SK-N-SH (cell line): ENCODE measurements around the gene THAP2. TPM values are rescaled to one million over a fixed set of nuclear protein-coding genes. Genes with fewer than 3 reads are reported as not detected.

Source experiments
- CTCF ChIA-PET: fragments of 300-600, 350-600 bp; formaldehyde crosslinking; extraction: SDS; loops from one replicate; lab custom pipeline; 2021; lab: Yijun Ruan, JAX
- POLR2A ChIA-PET: fragments of 350-600 bp; sonication (Branson Sonifier 250); formaldehyde crosslinking; extraction: SDS; loops from one replicate; lab custom pipeline; 2020; ENCODE audit warnings: antibody characterized with exemption, inconsistent platforms; lab: Yijun Ruan, JAX
- DNase-seq: peaks from one replicate; pipeline ENCODE4 v3.0.0; 2012
- H2AFZ ChIP-seq: fragments of 200-600 bp; sonication (generic); 2 replicates; pipeline ENCODE4 v1.8.1; 2016; ENCODE audit warnings: antibody characterized with exemption, mild to moderate bottlenecking, low read depth
- H3F3A ChIP-seq: fragments of 200-600 bp; sonication (generic); replicated peaks from 2 replicates; pipeline ENCODE3; 2016; ENCODE audit warnings: antibody characterized with exemption, mild to moderate bottlenecking; ENCODE audit not compliant: insufficient read depth
- H3K27ac ChIP-seq, 2 experiments: fragments of 200-500 bp in 1 of 2; fragments of 200-600 bp in 1 of 2; sonication (Bioruptor generic) in 1 of 2; sonication (generic), shearing (Covaris generic) in 1 of 2; 2 replicates each; pipeline versions ENCODE4 v1.5.1 to v1.6.1; 2014 to 2016; ENCODE audit warnings: low read depth in 2 of 2, inconsistent platforms in 1 of 2, low read length in 1 of 2, mild to moderate bottlenecking in 1 of 2, mixed read lengths in 1 of 2
- H3K27me3 ChIP-seq: fragments of 200-600 bp; sonication (generic), shearing (Covaris generic); 2 replicates; pipeline ENCODE4 v1.6.1; 2016; ENCODE audit warnings: mixed run types; ENCODE audit not compliant: insufficient read depth
- H3K36me3 ChIP-seq, 2 experiments: fragments of 200-500 bp in 1 of 2; fragments of 200-600 bp in 1 of 2; sonication (Bioruptor generic) in 1 of 2; sonication (generic) in 1 of 2; replicated peaks in 1 of 2; 2 replicates each; pipeline versions ENCODE3 to v1.5.1; 2014 to 2016; ENCODE audit warnings: low read length in 1 of 2, mild to moderate bottlenecking in 1 of 2; ENCODE audit not compliant: insufficient read depth in 2 of 2, control insufficient read depth in 1 of 2
- H3K4me1 ChIP-seq, 2 experiments: fragments of 200-500 bp in 1 of 2; fragments of 200-600 bp in 1 of 2; sonication (Bioruptor generic) in 1 of 2; sonication (generic), shearing (Covaris generic) in 1 of 2; 2 replicates each; pipeline versions ENCODE4 v1.5.1 to v1.6.1; 2014 to 2016; ENCODE audit warnings: low read depth in 1 of 2, low read length in 1 of 2, mixed run types in 1 of 2; ENCODE audit not compliant: insufficient read depth in 2 of 2, control insufficient read depth in 1 of 2
- H3K4me2 ChIP-seq: fragments of 200-600 bp; sonication (generic), shearing (Covaris generic); 2 replicates; pipeline ENCODE4 v1.6.1; 2017; ENCODE audit warnings: mixed run types
- H3K4me3 ChIP-seq, 2 experiments: fragments of 200-500 bp in 1 of 2; fragments of 200-600 bp in 1 of 2; sonication (Bioruptor generic) in 1 of 2; sonication (generic), shearing (Covaris generic) in 1 of 2; 2 replicates each; pipeline versions ENCODE4 v1.5.1 to v1.8.1; 2014 to 2016; ENCODE audit warnings: low read depth in 2 of 2, inconsistent platforms in 1 of 2, low read length in 1 of 2, mild to moderate bottlenecking in 1 of 2, mixed read lengths in 1 of 2, moderate library complexity in 1 of 2
- H3K79me2 ChIP-seq: fragments of 200-600 bp; sonication (generic); 2 replicates; pipeline ENCODE4 v1.8.1; 2017; ENCODE audit warnings: mild to moderate bottlenecking; ENCODE audit not compliant: insufficient read depth
- H3K9ac ChIP-seq: fragments of 200-600 bp; sonication (generic); 2 replicates; pipeline ENCODE4 v1.6.1; 2017; ENCODE audit warnings: mixed run types
- H3K9me2 ChIP-seq: fragments of 200-600 bp; sonication (generic); 2 replicates; pipeline ENCODE4 v1.6.1; 2017; ENCODE audit warnings: mixed run types
- H3K9me3 ChIP-seq: fragments of 200-600 bp; sonication (generic); 2 replicates; pipeline ENCODE4 v1.6.1; 2017; ENCODE audit warnings: mixed run types, mild to moderate bottlenecking, moderate library complexity
- H4K20me1 ChIP-seq: fragments of 200-600 bp; sonication (generic); 2 replicates; pipeline ENCODE4 v1.6.1; 2017; ENCODE audit warnings: mild to moderate bottlenecking, mixed run types; ENCODE audit not compliant: insufficient read depth
- FOXJ3 ChIP-seq: sonication (generic); formaldehyde crosslinking; IDR thresholded peaks from 2 replicates; pipeline ENCODE4 v1.5.1; 2020; ENCODE audit warnings: mild to moderate bottlenecking, missing genetic modification reagents
- GABPA ChIP-seq: IDR thresholded peaks from 2 replicates; pipeline ENCODE4 v1.4.0; 2012; ENCODE audit warnings: low read depth, mild to moderate bottlenecking
- GATA2 ChIP-seq: sonication (generic); formaldehyde crosslinking; IDR thresholded peaks from 2 replicates; pipeline ENCODE4 v1.5.0; 2020; ENCODE audit warnings: mild to moderate bottlenecking, missing genetic modification reagents
- MXI1 ChIP-seq: IDR thresholded peaks from 2 replicates; pipeline ENCODE4 v1.6.1; 2012; ENCODE audit warnings: mild to moderate bottlenecking, low read depth, low read length, improper control_type of control experiment
- POLR2AphosphoS5 ChIP-seq: IDR thresholded peaks from 2 replicates; pipeline ENCODE4 v1.6.1; 2012; ENCODE audit warnings: low read depth, low read length
- RCOR1 ChIP-seq: fragments of 150-350 bp; IDR thresholded peaks from 2 replicates; pipeline ENCODE4 v1.6.1; 2017; ENCODE audit warnings: antibody characterized with exemption, low read length
- TEAD4 ChIP-seq: IDR thresholded peaks from 2 replicates; pipeline ENCODE4 v1.4.0; 2012; ENCODE audit warnings: mild to moderate bottlenecking, borderline replicate concordance; ENCODE audit not compliant: insufficient read depth
- WGBS: methylation state at CpG from one replicate; pipeline ENCODE4 v1.1.6; 2017; ENCODE audit warnings: low lambda C conversion rate; 5-methylcytosine and 5-hydroxymethylcytosine counted together
- polyA plus RNA-seq, 3 experiments: library from polyadenylated mRNA; depleted of rRNA; stranded (reverse); fragments of >200 nt; gene quantifications; 2 replicates each; pipeline ENCODE4 v1.2.3, GENCODE V29; 2012
- TF ChIP-seq, protein P1 (sequence below): IDR thresholded peaks from 2 replicates; pipeline ENCODE4; 2012
- TF ChIP-seq, protein P2 (sequence below): fragments of 150-350 bp; IDR thresholded peaks from 2 replicates; pipeline ENCODE4 v1.6.1; 2016; ENCODE audit warnings: mild to moderate bottlenecking, low read depth, low read length
- TF ChIP-seq, protein P3 (sequence below): IDR thresholded peaks from 2 replicates; pipeline ENCODE4 v1.4.0; 2012; ENCODE audit warnings: low read depth, borderline replicate concordance

THAP2 gene
- polyA plus RNA-seq, 1 of the 3 experiments (the other 2 are of a cell fraction), result 2.9 TPM

DNA sequence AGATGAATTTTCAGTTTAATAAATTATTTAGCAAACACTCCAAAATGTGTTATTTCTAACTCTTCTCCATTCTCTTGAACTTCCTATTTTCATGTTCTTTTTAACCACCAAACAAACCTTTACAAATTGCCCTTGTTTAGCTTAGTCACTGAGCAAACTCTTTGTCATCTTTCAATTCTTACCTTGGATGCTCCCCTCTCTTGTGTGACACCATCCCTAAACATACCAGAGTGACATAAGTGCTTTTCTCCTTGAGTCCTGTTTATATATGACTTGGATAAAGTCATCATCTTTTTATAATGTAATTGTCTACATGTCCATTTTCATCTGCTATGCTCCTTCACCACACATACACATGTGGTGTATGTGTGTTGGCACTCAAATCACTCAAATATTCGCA, 18.4 kb downstream of the THAP2 start:
- POLR2A ChIA-PET, result no interaction called here

DNA sequence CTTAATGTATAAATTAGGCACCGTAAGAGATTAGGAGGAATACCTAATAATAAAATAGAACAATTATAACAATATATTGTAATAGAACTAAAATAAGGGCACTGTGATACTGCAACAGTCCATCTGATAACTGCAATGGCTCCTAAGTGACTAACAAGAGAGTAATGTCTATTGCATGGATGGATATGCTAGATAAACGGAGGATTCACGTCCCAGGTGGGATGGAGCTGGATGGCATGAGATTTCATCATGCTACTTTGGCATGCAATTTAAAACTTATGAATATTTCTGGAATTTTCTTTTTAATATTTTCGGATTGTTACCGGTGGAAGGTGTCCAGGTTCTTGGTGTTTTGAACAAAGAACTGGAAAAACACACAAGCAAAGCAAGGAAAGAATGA, 19.5 kb downstream of the THAP2 start:
- Histone ChIP-seq H2AFZ (no peak overlapping the region), H3F3A (peaks cover 9% of the 10 kb centered on the region), H3K4me1 (peaks cover 2 to 4% of the 10 kb centered on the region in 2 experiments; a peak in 3 of 4 replicates), H3K4me3 (no peak overlapping the region)
- no peak for DNase-seq
- CTCF ChIA-PET, result interaction anchor here (0.8 kb wide), 1 partner anchor 63 kb away, joined by 3 read pairs; no protein-coding TSS in a partner anchor
- no peak for TF ChIP-seq TEAD4
- TF ChIP-seq, protein P1, sequence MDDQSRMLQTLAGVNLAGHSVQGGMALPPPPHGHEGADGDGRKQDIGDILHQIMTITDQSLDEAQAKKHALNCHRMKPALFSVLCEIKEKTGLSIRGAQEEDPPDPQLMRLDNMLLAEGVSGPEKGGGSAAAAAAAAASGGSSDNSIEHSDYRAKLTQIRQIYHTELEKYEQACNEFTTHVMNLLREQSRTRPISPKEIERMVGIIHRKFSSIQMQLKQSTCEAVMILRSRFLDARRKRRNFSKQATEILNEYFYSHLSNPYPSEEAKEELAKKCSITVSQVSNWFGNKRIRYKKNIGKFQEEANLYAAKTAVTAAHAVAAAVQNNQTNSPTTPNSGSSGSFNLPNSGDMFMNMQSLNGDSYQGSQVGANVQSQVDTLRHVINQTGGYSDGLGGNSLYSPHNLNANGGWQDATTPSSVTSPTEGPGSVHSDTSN, result no peak
- no peak for TF ChIP-seq FOXJ3 (CRISPR knock-in tag)
- TF ChIP-seq, protein P2, sequence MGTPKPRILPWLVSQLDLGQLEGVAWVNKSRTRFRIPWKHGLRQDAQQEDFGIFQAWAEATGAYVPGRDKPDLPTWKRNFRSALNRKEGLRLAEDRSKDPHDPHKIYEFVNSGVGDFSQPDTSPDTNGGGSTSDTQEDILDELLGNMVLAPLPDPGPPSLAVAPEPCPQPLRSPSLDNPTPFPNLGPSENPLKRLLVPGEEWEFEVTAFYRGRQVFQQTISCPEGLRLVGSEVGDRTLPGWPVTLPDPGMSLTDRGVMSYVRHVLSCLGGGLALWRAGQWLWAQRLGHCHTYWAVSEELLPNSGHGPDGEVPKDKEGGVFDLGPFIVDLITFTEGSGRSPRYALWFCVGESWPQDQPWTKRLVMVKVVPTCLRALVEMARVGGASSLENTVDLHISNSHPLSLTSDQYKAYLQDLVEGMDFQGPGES, result no peak
- no peak for TF ChIP-seq GABPA
- TF ChIP-seq RCOR1, result no peak
- no peak for TF ChIP-seq POLR2AphosphoS5
- TF ChIP-seq, all 33 proteins: peak for 0
- Histone ChIP-seq H3K9me2 (no peaks in the 10 kb centered on the region), H3K9ac (no peak overlapping the region), H4K20me1 (no peaks in the 10 kb centered on the region), H3K9me3 (no peaks in the 10 kb centered on the region), H3K4me2 (no peak overlapping the region), H3K27me3 (no peaks in the 10 kb centered on the region), H3K36me3 (no peaks in the 10 kb centered on the region), H3K27ac (no peak overlapping the region), H3K79me2 (peaks cover 23% of the 10 kb centered on the region)
- POLR2A ChIA-PET, result no interaction called here
- 87% methylated on average over 5 of the region's 5 CpGs for WGBS

More for the DNA sequence above, 18.4 kb downstream of the THAP2 start:
- CTCF ChIA-PET, result no interaction called here
- no peaks in the 10 kb centered on the region for H3K27me3 ChIP-seq
- no peak for DNase-seq
- TF ChIP-seq, protein P3, sequence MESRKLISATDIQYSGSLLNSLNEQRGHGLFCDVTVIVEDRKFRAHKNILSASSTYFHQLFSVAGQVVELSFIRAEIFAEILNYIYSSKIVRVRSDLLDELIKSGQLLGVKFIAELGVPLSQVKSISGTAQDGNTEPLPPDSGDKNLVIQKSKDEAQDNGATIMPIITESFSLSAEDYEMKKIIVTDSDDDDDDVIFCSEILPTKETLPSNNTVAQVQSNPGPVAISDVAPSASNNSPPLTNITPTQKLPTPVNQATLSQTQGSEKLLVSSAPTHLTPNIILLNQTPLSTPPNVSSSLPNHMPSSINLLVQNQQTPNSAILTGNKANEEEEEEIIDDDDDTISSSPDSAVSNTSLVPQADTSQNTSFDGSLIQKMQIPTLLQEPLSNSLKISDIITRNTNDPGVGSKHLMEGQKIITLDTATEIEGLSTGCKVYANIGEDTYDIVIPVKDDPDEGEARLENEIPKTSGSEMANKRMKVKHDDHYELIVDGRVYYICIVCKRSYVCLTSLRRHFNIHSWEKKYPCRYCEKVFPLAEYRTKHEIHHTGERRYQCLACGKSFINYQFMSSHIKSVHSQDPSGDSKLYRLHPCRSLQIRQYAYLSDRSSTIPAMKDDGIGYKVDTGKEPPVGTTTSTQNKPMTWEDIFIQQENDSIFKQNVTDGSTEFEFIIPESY, result no peak
- TF ChIP-seq MXI1, result no peak
- TF ChIP-seq GATA2, result no peak
- no peak overlapping the region for H3K4me2 ChIP-seq
- no peaks in the 10 kb centered on the region for H3K9me2 ChIP-seq
- H3K27ac ChIP-seq, result no peak overlapping the region
- no peak overlapping the region for H3K4me3 ChIP-seq
- H3F3A ChIP-seq, result peaks cover 5% of the 10 kb centered on the region
- H3K79me2 ChIP-seq, result peaks cover 11% of the 10 kb centered on the region
- H3K36me3 ChIP-seq, result no peaks in the 10 kb centered on the region
- no peak overlapping the region for H3K9ac ChIP-seq
- no peak overlapping the region for H2AFZ ChIP-seq
- peaks cover 0 to 2% of the 10 kb centered on the region in 2 experiments; a peak in 1 of 4 replicates for H3K4me1 ChIP-seq
- H4K20me1 ChIP-seq, result no peaks in the 10 kb centered on the region
- WGBS, result 90% methylated on average over 1 of the region's 1 CpG
- no peaks in the 10 kb centered on the region for H3K9me3 ChIP-seq
